Activated CD4-positive, alpha-beta memory T cell treated with anti-CD3 and anti-CD28 coated beads, Interleukin-2, amount 10 ng/mL, durations not matched to agents 7 days and 5 days (primary cell): ENCODE measurements around the gene ZXDC. TPM values are rescaled to one million over a fixed set of nuclear protein-coding genes. Genes with fewer than 3 reads are reported as not detected.
A peak's percentile ranks its signal among the peaks of the same experiment; 100 is the strongest.

Source experiments
- CTCF ChIA-PET: fragments of 350-600 bp; sonication (Branson Sonifier 250); formaldehyde crosslinking; loops from one replicate; lab custom pipeline; 2021; ENCODE audit warnings: antibody characterized with exemption, inconsistent platforms; lab: Charles Lee
- POLR2A ChIA-PET: fragments of 350-600 bp; sonication (Branson Sonifier 250); formaldehyde crosslinking; loops from one replicate; lab custom pipeline; 2021; ENCODE audit warnings: antibody characterized with exemption; lab: Charles Lee
- DNase-seq: peaks from one replicate; pipeline ENCODE4 v3.0.0-alpha.2; 2020
- H3K27ac Mint-ChIP-seq: one replicate; pipeline ENCODE4 v1.8.0; 2021; ENCODE audit warnings: mild to moderate bottlenecking, mixed read lengths
- H3K27me3 Mint-ChIP-seq: one replicate; pipeline ENCODE4 v1.8.0; 2021; ENCODE audit warnings: mixed read lengths
- H3K36me3 Mint-ChIP-seq: one replicate; pipeline ENCODE4 v1.8.0; 2021; ENCODE audit warnings: low read depth, mixed read lengths
- H3K4me1 Mint-ChIP-seq: one replicate; pipeline ENCODE4 v1.8.0; 2021; ENCODE audit warnings: mixed read lengths
- H3K4me3 Mint-ChIP-seq: one replicate; pipeline ENCODE4 v1.8.0; 2021; ENCODE audit warnings: mild to moderate bottlenecking, mixed read lengths
- H3K9me3 Mint-ChIP-seq: one replicate; pipeline ENCODE4 v1.8.0; 2021; ENCODE audit warnings: mixed read lengths
- total RNA-seq, 2 experiments: library from RNA; stranded (reverse); gene quantifications; one replicate each; pipeline ENCODE4 v1.2.3, GENCODE V29; 2021

ZXDC gene
- total RNA-seq, 2 experiments from 2014 or later, result 23.8 to 23.9 TPM

DNA sequence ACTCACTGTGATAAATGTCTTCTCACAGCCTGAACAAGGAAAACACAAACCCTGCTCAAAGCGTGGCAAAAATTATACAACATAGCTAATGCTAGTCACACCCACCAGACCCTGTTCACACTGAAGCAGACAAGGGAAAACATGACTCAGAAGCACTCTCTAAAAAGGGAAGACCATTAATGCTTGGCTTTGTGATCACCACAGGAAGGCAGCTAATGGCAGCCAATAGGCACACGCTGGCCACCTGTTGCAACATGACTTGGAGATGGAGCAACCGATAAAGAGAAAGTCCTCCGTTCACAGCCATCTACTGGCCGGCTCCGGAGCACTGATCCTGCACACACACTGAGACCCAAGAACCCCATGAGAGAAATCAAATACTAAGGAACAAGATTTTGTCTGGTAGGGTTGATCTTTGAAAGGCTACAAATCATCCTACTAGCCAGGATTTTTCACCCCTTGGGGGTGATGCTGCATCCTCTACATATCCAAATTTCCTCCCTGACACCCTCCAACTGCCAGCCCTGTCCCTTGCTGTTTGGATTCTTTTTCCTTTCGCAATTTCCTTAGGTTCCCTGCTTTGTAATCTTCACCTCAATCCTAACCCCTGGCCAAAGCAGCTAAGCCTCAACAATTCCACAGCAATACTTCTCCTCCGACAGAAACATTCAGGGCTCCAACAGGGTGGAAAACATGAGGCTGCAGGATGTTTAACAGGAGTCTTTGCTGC is 3.2 kb downstream of the ZXDC start:
- CTCF ChIA-PET, result interaction anchor here (0.5 kb wide), 1 partner anchor 264 kb away, joined by 3 read pairs; no protein-coding TSS in a partner anchor
- H3K27me3 Mint-ChIP-seq, result no peaks in the 10 kb centered on the region
- H3K36me3 Mint-ChIP-seq, result peaks cover 63% of the 10 kb centered on the region
- H3K4me3 Mint-ChIP-seq, result peak overlapping the region; percentile 89
- H3K27ac Mint-ChIP-seq, result peak overlapping the region; percentile 1
- POLR2A ChIA-PET, result no interaction called here
- DNase-seq, result no peak
- no peaks in the 10 kb centered on the region for H3K9me3 Mint-ChIP-seq
- peaks cover 63% of the 10 kb centered on the region for H3K4me1 Mint-ChIP-seq

DNA sequence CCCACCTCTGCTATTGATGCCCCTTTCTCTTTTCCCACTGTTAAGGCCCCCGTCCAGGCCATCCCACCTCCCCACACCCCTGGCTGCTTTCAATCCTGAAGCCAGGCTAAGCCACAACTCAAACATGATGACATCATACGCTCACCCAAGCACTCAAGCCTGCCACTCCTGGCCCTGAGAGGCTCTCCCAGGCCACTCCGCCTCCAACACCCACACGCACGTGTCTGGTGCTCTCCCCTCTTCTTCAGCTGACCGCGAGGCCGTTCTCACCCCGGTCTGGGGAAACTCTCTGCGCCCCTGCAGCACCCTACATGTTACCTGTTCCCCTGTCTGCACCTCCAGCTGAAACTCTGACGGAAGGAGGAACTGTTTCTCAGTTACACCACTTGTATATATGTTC is 6.2 kb downstream of the ZXDC start:
- POLR2A ChIA-PET, result no interaction called here
- no peak overlapping the region for H3K4me3 Mint-ChIP-seq
- H3K36me3 Mint-ChIP-seq, result peaks cover 80% of the 10 kb centered on the region
- peak overlapping the region; percentile 51 for H3K27ac Mint-ChIP-seq
- H3K27me3 Mint-ChIP-seq, result no peaks in the 10 kb centered on the region
- CTCF ChIA-PET, result no interaction called here
- no peaks in the 10 kb centered on the region for H3K9me3 Mint-ChIP-seq
- peaks cover 66% of the 10 kb centered on the region for H3K4me1 Mint-ChIP-seq
- no peak for DNase-seq

DNA sequence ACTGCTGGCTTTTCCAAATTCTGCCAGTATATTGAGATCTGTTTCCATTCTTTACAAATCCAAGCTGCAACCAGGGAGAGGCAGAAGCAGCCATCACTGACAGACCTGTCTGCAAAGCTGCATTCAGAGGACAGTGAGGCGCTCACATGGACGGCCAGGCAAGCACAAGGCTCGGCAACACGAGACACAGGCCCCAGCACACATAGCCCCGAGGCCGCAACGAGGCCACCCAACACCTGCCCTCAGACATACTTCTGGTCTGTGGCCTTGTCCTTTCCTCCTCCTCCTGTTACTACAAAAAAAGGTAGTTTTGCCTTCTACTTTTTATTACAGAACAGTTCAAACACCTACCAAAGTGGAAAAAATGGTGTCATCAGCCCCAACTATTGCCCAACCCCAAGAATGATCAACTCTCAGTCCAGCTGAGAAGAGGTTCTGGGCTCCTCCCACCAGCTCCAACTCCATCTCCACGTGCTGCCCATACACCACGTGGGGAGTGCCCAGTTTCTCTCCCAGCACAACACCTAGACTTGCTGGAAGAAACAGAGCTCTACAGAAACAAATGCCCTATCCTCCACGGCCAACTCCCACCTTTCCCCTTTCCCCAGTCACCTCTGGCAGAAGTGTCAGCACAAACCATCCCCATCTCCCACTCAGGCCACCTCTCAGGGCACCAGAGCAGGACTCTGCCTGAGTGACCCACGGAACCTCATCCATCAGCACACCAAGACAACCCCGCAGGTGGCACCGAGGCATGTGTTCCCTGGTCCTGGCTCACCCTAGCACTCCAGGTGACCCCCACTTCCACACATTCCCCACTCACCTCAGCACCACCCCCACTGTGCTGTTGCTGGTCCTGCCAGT is 7.4 kb downstream of the ZXDC start:
- no peak overlapping the region for H3K4me3 Mint-ChIP-seq
- H3K27ac Mint-ChIP-seq, result no peak overlapping the region
- no peaks in the 10 kb centered on the region for H3K9me3 Mint-ChIP-seq
- peaks cover 54% of the 10 kb centered on the region for H3K4me1 Mint-ChIP-seq
- no peaks in the 10 kb centered on the region for H3K27me3 Mint-ChIP-seq
- DNase-seq, result no peak
- ChIA-PET POLR2A (no interaction called here), CTCF (no interaction called here)
- peaks cover 78% of the 10 kb centered on the region for H3K36me3 Mint-ChIP-seq

DNA sequence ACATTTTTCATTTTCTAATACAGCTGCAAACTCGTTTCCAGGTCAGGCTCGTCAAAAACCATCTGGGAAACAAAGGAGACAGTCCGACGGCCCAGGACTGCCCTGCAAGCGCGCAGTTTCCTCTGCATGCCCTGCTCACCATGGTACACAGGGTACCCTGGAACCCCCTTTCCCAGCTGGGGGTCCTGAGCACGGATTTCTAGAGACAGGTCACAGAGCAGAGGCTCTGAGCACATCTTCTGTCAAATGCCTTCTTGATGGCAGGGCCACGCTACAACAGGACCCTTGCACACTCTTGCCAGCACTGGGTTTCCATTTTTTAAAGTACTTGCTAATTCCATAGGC is 8.1 kb downstream of the ZXDC start:
- Mint-ChIP-seq H3K4me1 (peaks cover 47% of the 10 kb centered on the region), H3K27me3 (no peaks in the 10 kb centered on the region), H3K4me3 (no peak overlapping the region), H3K27ac (no peak overlapping the region), H3K36me3 (peaks cover 71% of the 10 kb centered on the region), H3K9me3 (no peaks in the 10 kb centered on the region)
- CTCF ChIA-PET, result no interaction called here
- POLR2A ChIA-PET, result interaction anchor here (1.6 kb wide), 1 partner anchor 8 kb away, joined by 4 read pairs; the partner anchor contains the start of gene ZXDC
- DNase-seq, result no peak

DNA sequence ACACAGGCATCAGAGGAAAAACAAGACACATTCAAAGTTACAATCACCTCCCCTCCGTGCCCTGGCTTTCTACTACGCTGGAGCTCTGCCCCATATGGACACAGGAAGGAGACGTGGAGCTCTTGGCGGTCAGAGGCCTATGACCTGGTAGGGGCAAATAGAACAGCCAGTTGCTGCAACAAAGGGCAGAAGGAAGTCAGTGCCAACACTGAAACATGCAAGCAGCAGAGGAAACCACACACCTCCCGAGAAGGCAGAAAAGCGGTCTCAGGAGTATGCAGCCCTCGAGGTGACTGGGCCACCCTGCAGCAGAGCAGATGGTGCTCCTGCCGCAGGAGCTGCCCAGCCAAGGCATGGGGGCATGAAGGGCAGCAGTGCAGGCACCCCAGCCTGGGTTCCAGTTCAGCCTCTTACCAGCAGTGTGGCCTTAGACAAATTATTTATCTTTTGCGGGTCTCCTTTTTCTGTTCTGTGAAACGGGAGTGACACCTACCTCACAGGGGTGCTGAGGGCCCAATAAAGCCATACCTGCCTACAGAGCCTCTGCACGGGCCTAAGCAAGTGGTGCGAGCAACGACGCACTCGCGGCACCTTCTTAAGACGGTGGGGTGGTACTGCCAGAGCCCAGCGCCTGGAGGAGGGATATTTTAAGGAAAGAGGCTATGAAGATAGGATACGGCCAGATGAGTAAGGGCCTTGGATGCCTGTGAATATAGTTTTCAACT is 8.6 kb downstream of the ZXDC start:
- no peak overlapping the region for H3K4me3 Mint-ChIP-seq
- peaks cover 42% of the 10 kb centered on the region for H3K4me1 Mint-ChIP-seq
- peak overlapping the region; percentile 18 for H3K27ac Mint-ChIP-seq
- no peak for DNase-seq
- H3K36me3 Mint-ChIP-seq, result peaks cover 67% of the 10 kb centered on the region
- H3K27me3 Mint-ChIP-seq, result no peaks in the 10 kb centered on the region
- no peaks in the 10 kb centered on the region for H3K9me3 Mint-ChIP-seq
- CTCF ChIA-PET, result no interaction called here
- POLR2A ChIA-PET, result interaction anchor here (1.3 to 1.6 kb wide), 2 partner anchors 8 to 9 kb away, joined by 4 read pairs; partner anchors contain the start of gene ZXDC

DNA sequence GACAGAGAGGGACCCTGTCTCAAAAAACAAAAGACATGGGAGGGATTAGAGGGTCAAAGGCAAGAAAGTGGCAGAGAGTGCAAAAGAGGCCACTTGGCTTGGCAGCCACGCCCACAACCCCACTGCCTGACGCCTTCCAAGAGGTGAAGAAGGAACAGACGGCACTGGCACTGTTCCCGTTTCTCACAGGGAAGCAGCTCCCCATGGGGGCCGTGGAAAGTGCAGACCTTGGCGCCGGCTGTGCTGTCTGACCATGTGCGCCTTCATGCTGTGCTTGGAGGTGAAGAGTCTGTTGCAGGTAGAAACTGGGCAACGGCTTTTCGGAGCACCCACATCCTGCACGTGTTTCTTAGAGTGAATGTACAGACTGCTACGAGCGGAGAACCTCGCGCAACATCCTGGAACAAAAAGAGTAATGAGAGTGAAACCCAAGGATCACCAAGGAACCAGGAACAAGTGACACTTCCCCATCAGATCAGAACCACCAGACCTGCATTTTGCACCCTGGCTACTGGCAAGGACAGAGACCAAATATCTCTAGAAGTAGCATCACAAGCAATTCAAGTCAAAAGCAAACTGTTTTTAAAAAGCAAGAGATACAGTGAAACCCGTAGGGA is 9.7 kb downstream of the ZXDC start:
- no peak for DNase-seq
- no peaks in the 10 kb centered on the region for H3K9me3 Mint-ChIP-seq
- H3K4me3 Mint-ChIP-seq, result no peak overlapping the region
- no peaks in the 10 kb centered on the region for H3K27me3 Mint-ChIP-seq
- peaks cover 68% of the 10 kb centered on the region for H3K36me3 Mint-ChIP-seq
- ChIA-PET CTCF (no interaction called here), POLR2A (interaction anchor here (1.3 to 1.6 kb wide), 2 partner anchors 9 to 10 kb away, joined by 4 read pairs; partner anchors contain the start of gene ZXDC)
- H3K27ac Mint-ChIP-seq, result peak overlapping the region; percentile 18
- peaks cover 36% of the 10 kb centered on the region for H3K4me1 Mint-ChIP-seq

DNA sequence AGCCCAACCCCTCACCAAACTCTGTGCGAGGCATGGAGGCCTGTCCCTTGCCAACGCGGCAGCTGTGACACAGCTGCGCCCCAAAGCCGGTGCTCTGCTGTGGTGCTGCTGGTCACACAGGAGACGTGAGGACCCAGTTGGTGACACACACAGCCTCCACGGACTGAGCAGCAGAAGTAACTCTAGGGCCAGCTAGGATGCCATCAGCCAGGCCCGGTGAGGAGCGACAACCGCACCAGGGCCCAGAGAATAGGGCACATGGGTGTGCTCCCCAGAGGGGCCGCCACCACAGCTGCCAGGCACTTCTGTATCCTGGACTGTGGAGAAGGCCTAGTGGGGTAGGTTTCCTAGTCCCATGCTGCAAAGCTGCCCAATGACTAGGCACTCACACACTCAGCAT is 10.7 kb downstream of the ZXDC start:
- ChIA-PET POLR2A (no interaction called here), CTCF (interaction anchor here (0.5 kb wide), 1 partner anchor 1083 kb away, joined by 4 read pairs; no protein-coding TSS in a partner anchor)
- Mint-ChIP-seq H3K4me1 (peaks cover 34% of the 10 kb centered on the region), H3K36me3 (peaks cover 64% of the 10 kb centered on the region), H3K27ac (no peak overlapping the region), H3K4me3 (no peak overlapping the region), H3K9me3 (no peaks in the 10 kb centered on the region), H3K27me3 (no peaks in the 10 kb centered on the region)
- DNase-seq, result no peak

DNA sequence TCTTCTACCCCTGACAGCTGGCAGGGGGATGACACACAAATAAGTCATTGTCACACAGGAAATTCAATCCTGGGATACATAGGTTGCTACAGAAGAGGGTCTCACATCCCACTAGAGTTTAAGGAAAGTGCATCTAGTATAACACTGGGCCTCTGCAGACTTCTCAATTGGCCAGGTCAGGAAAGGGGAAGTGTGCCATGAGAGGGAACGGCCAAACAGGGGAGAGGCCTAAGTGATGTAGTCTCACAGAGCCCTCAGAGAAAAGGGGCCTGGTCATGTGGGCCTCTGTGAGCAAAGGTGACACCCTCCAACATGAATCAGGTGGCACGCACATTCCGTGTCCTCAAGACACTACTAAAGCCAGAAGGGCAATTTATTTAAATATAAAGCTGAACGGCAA is 11.2 kb downstream of the ZXDC start:
- no peak for DNase-seq
- peaks cover 59% of the 10 kb centered on the region for H3K36me3 Mint-ChIP-seq
- H3K27me3 Mint-ChIP-seq, result no peaks in the 10 kb centered on the region
- H3K4me1 Mint-ChIP-seq, result peaks cover 30% of the 10 kb centered on the region
- H3K9me3 Mint-ChIP-seq, result no peaks in the 10 kb centered on the region
- no peak overlapping the region for H3K27ac Mint-ChIP-seq
- CTCF ChIA-PET, result interaction anchor here (0.5 kb wide), 1 partner anchor 1084 kb away, joined by 4 read pairs; no protein-coding TSS in a partner anchor
- no peak overlapping the region for H3K4me3 Mint-ChIP-seq
- POLR2A ChIA-PET, result interaction anchor here (1.0 kb wide), 1 partner anchor 10 kb away, joined by 3 read pairs; no protein-coding TSS in a partner anchor

DNA sequence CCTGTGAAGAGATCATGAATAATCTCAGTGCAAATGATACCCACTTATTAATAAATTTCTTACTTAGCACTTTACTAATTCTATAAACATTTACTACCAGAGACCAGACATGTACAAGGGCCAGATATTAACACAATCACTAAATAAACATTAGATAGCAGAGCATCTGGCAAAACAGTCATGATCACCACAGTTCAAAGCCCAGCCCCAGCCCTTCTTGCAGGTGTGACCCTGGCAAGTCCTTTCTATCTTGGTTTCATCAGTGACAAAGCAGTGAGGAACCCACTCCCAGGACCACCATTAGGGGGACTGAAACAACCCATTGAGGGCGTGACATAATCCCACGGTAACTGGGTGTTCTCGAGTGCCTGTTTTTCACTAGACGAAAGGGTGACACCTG is 11.6 kb downstream of the ZXDC start:
- peaks cover 55% of the 10 kb centered on the region for H3K36me3 Mint-ChIP-seq
- DNase-seq, result no peak
- POLR2A ChIA-PET, result interaction anchor here (1.0 kb wide), 1 partner anchor 11 kb away, joined by 3 read pairs; no protein-coding TSS in a partner anchor
- no peaks in the 10 kb centered on the region for H3K27me3 Mint-ChIP-seq
- H3K4me3 Mint-ChIP-seq, result no peak overlapping the region
- H3K27ac Mint-ChIP-seq, result no peak overlapping the region
- CTCF ChIA-PET, result interaction anchor here (1.0 kb wide), 1 partner anchor 9 kb away, joined by 3 read pairs; no protein-coding TSS in a partner anchor
- peaks cover 26% of the 10 kb centered on the region for H3K4me1 Mint-ChIP-seq
- no peaks in the 10 kb centered on the region for H3K9me3 Mint-ChIP-seq

DNA sequence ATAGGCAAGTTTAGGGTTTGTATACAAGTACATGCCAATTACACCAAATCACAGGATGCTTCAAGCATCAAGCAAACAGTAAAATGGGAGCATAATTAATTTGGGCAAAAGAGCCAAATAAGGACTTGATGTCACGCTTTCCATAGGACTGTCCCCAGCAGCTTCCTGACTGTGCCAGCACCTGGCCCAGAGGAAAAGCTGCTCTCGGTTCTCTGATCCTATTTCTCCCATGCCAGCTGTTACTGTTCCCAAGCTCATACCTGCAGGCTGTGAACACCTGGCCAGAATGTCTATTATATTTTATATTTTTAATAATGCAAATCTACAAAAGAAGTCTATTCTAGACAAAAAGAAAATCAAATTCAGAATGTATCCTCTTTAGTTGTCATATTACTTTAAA is 12.2 kb downstream of the ZXDC start:
- no peak for DNase-seq
- ChIA-PET CTCF (interaction anchor here (1.0 kb wide), 1 partner anchor 10 kb away, joined by 3 read pairs; no protein-coding TSS in a partner anchor), POLR2A (interaction anchor here (1.0 kb wide), 1 partner anchor 11 kb away, joined by 3 read pairs; no protein-coding TSS in a partner anchor)
- H3K4me1 Mint-ChIP-seq, result peaks cover 21% of the 10 kb centered on the region
- H3K9me3 Mint-ChIP-seq, result no peaks in the 10 kb centered on the region
- H3K27me3 Mint-ChIP-seq, result no peaks in the 10 kb centered on the region
- peaks cover 52% of the 10 kb centered on the region for H3K36me3 Mint-ChIP-seq
- H3K27ac Mint-ChIP-seq, result no peak overlapping the region
- no peak overlapping the region for H3K4me3 Mint-ChIP-seq

DNA sequence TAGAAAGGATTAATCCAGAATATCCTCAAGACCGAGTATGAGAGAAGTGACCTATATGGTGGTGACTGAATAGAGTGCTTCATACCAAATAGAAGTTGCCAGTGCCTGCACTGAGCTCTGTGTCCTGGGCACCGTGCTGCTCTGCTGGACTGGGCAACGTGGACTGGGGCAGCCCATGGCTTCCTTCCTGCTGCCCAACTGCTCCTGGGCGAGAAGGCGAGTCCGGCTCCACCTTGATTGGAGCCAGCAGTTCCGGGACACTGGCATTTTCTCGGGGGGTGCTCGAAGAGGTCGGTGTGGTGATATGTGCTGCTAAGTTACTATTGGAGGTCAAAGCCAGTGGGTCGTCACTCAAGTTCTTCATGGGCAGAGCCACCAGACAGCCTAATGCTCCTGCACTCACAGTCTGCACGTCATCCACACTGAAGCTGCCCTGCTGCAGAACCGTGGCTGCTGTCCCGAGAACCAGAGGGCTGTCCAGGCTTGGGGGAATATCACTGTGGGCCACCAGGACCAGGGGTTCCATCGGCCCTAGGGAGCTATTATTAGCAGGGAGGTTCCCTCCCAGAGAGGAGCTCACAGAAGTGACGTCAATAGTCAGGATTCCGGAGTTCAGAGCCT is 14.1 kb downstream of the ZXDC start:
- CTCF ChIA-PET, result no interaction called here
- no peak overlapping the region for H3K27ac Mint-ChIP-seq
- peaks cover 43% of the 10 kb centered on the region for H3K36me3 Mint-ChIP-seq
- H3K4me3 Mint-ChIP-seq, result no peak overlapping the region
- POLR2A ChIA-PET, result interaction anchor here (1.4 kb wide), 1 partner anchor 14 kb away, joined by 7 read pairs; the partner anchor contains the start of gene ZXDC
- H3K27me3 Mint-ChIP-seq, result no peaks in the 10 kb centered on the region
- DNase-seq, result no peak
- peaks cover 9% of the 10 kb centered on the region for H3K4me1 Mint-ChIP-seq
- no peaks in the 10 kb centered on the region for H3K9me3 Mint-ChIP-seq

DNA sequence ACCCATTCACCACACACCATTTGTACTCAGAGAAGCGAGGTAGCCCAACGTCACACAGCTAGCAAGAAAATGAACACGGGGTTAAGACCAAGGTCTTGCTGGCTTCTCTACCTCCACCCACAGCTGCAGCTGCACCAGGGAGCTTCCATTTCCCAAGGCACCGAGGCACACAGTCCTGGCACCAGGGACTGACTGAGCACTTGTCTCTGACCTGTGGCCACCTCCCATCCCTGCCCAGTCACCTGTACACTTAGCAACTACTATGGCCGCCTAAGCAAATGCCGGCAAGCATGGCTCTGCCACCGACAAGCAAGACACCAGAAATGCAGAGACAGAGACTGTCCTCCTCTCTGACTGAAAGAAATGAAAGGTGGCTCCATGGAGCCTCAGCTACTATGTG is 15.3 kb downstream of the ZXDC start:
- Mint-ChIP-seq H3K9me3 (no peaks in the 10 kb centered on the region), H3K27ac (no peak overlapping the region), H3K4me3 (no peak overlapping the region), H3K36me3 (peaks cover 32% of the 10 kb centered on the region), H3K27me3 (no peaks in the 10 kb centered on the region), H3K4me1 (peaks cover 1% of the 10 kb centered on the region)
- DNase-seq, result no peak
- ChIA-PET POLR2A (interaction anchor here (1.3 kb wide), 1 partner anchor 15 kb away, joined by 4 read pairs; the partner anchor contains the start of gene ZXDC), CTCF (no interaction called here)
